ENCODE data around the gene OR5B21.

The OR5B21 gene

GRCh38 chr11:58490827-58491226 lies 17.1 kb downstream of the OR5B21 start:
- no peak for DNase-seq

DNA sequence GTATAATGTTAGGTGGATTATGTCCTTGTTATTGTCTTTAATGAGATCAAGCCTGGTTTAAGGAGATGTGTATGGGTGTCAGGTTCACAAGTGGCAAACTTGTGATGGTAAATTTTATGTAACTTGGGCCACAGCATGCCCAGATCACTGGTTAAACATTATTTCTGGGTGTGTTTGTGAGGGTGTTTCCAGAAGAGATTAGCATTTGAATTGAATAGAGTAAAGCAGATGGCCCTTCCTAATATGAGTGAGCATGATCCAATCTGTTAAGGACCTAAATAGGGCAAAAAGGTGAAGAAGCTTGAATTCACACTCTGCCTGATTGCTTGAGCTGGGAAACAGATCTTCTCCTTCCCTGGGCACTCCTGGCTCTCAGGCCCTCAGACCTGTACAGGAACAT lies 20.7 kb downstream of the OR5B21 start:
- no peak for DNase-seq

GRCh38 chr11:58485961-58486360 lies 21.9 kb downstream of the OR5B21 start:
- no peak for DNase-seq

DNA sequence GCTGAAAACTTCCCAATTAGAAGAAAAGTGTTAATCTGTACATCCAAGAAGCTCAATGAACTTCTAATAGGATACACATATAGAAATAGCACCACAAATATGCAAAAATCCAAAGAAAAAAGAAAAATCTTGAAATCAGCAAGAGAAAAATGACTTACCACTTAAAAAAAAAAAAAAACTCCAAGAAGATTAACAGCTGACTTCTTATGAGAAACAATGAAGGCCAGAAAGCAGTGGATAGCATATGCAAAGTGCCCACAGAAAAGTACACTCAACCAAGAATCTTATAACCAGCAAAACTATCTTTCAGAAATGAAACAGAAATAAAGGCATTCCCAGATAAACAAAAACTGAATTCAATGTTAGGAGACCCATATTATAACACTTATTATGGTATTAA lies 36.0 kb downstream of the OR5B21 start:
- DNase-seq, result no peak

- DNase-seq, result no peak
Measured at GRCh38 chr11:58466293-58466692, 41.6 kb downstream of the OR5B21 start.

DNA sequence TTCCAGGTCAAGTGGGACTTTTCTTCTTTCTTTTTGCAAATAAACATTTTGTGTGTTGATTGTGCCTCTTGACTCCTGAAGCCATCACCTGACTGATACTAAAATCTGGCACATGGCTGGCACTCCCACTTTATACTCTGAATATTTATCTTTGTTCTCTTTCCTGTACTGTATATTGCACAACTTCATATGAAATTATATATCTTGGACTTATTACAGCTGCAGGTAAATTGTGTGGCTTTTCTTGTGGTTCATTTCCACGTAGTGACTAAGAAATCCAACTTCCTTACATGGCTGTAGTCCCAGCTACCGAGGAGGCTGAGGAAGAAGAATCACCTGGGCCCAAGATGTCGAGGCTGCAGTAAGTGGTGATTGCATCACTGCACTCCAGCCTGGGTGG lies 42.2 kb downstream of the OR5B21 start:
- no peak for DNase-seq

All from NCI-H774 (cell line).